ENCODE data around the gene GOLT1A.

The GOLT1A gene

DNA sequence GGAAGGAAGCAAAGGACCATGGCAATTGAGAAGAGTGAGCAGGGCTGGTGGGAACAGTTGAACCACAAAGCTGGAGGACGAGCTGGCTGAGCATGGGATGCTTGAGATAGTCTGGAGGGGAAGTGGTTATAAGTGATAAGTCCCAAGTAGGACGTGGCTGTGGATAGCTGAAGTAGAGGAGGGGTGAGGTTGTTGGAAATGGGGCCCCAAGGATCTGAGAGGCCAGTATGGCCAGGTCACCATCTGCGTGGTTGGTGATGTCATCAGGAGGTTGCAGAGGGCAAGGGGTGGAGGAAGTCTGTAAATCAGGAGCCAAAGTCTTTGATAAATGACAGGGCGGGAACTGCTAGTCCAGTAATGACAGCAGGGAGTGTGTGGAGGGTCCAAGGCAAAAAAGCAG is 36.7 kb downstream of the GOLT1A start:
- Histone ChIP-seq H3K27me3 (ENCODE audit: low read length) (no peaks in the 10 kb centered on the region), H3K9ac (ENCODE audit: low read length) (no peak overlapping the region), H3K9me2 (replicated peaks; ENCODE audit: insufficient read depth, low read length) (no peaks in the 10 kb centered on the region), H2AFZ (ENCODE audit: low read depth, low read length, severe bottlenecking) (no peak overlapping the region), H4K20me1 (ENCODE audit: low read depth, low read length) (no peaks in the 10 kb centered on the region), H3K9me3 (ENCODE audit: insufficient read depth, low read length) (no peaks in the 10 kb centered on the region), H3F3A (ENCODE audit: insufficient read depth) (no peaks in the 10 kb centered on the region), H3K27ac (ENCODE audit: low read depth, low read length) (no peak overlapping the region), H3K79me2 (ENCODE audit: insufficient read depth, low read length) (no peaks in the 10 kb centered on the region), H3K36me3 (ENCODE audit: low read length) (no peaks in the 10 kb centered on the region), H3K4me3 (ENCODE audit: insufficient read depth, low read length, poor library complexity, severe bottlenecking) (no peak overlapping the region), H3K4me2 (ENCODE audit: low read depth, low read length, poor library complexity, severe bottlenecking) (no peak overlapping the region)
- TF ChIP-seq, protein P1, sequence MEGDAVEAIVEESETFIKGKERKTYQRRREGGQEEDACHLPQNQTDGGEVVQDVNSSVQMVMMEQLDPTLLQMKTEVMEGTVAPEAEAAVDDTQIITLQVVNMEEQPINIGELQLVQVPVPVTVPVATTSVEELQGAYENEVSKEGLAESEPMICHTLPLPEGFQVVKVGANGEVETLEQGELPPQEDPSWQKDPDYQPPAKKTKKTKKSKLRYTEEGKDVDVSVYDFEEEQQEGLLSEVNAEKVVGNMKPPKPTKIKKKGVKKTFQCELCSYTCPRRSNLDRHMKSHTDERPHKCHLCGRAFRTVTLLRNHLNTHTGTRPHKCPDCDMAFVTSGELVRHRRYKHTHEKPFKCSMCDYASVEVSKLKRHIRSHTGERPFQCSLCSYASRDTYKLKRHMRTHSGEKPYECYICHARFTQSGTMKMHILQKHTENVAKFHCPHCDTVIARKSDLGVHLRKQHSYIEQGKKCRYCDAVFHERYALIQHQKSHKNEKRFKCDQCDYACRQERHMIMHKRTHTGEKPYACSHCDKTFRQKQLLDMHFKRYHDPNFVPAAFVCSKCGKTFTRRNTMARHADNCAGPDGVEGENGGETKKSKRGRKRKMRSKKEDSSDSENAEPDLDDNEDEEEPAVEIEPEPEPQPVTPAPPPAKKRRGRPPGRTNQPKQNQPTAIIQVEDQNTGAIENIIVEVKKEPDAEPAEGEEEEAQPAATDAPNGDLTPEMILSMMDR (IDR thresholded peaks at IDR 0.05; ENCODE audit: insufficient read depth, low read length, poor library complexity, severe bottlenecking), result no peak
- no peak for TF ChIP-seq EZH2phosphoT487 (conservative IDR thresholded peaks at IDR 0.05; ENCODE audit: low read length)

- Histone ChIP-seq H3K27me3 (ENCODE audit: low read length) (no peaks in the 10 kb centered on the region), H3K9me2 (replicated peaks; ENCODE audit: insufficient read depth, low read length) (no peaks in the 10 kb centered on the region), H4K20me1 (ENCODE audit: low read depth, low read length) (no peaks in the 10 kb centered on the region), H3K9me3 (ENCODE audit: insufficient read depth, low read length) (no peaks in the 10 kb centered on the region), H3K9ac (ENCODE audit: low read length) (no peak overlapping the region), H3K79me2 (ENCODE audit: insufficient read depth, low read length) (no peaks in the 10 kb centered on the region), H3K4me2 (ENCODE audit: low read depth, low read length, poor library complexity, severe bottlenecking) (no peak overlapping the region), H2AFZ (ENCODE audit: low read depth, low read length, severe bottlenecking) (no peak overlapping the region), H3F3A (ENCODE audit: insufficient read depth) (no peaks in the 10 kb centered on the region), H3K27ac (ENCODE audit: low read depth, low read length) (no peak overlapping the region), H3K4me3 (ENCODE audit: insufficient read depth, low read length, poor library complexity, severe bottlenecking) (no peak overlapping the region), H3K36me3 (ENCODE audit: low read length) (no peaks in the 10 kb centered on the region)
- TF ChIP-seq, protein P1 (IDR thresholded peaks at IDR 0.05; ENCODE audit: insufficient read depth, low read length, poor library complexity, severe bottlenecking), result no peak
- no peak for TF ChIP-seq EZH2phosphoT487 (conservative IDR thresholded peaks at IDR 0.05; ENCODE audit: low read length)
Measured at GRCh38 chr1:204176049-204176448, 37.7 kb downstream of the GOLT1A start.

DNA sequence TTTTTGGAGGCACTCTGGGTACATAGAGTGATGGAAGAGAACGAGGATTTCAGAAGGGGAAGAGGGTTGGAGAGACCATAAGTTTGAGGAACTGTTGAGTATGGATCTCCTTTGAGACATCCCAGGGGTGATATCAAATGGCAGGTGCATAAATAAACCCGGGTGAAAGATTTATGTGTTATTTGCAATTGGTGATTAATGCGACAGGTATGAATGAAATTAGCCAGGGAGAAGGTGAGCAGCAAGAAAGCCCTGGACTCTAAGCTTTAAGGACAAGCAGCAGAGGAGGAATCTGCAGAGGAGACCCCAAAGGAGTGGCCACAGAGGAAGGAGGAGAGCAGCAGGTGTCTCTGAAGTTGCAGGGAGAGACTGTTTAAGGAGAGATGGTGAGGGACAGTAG is 38.8 kb downstream of the GOLT1A start:
- Histone ChIP-seq H3K9me3 (ENCODE audit: insufficient read depth, low read length) (peaks cover 10% of the 10 kb centered on the region; the same call in 1 of the 2 replicates), H3K36me3 (ENCODE audit: low read length) (no peaks in the 10 kb centered on the region), H3K9ac (ENCODE audit: low read length) (no peak overlapping the region), H3F3A (ENCODE audit: insufficient read depth) (no peaks in the 10 kb centered on the region), H3K4me3 (ENCODE audit: insufficient read depth, low read length, poor library complexity, severe bottlenecking) (no peak overlapping the region), H3K9me2 (replicated peaks; ENCODE audit: insufficient read depth, low read length) (no peaks in the 10 kb centered on the region), H3K79me2 (ENCODE audit: insufficient read depth, low read length) (no peaks in the 10 kb centered on the region), H2AFZ (ENCODE audit: low read depth, low read length, severe bottlenecking) (no peak overlapping the region), H3K4me2 (ENCODE audit: low read depth, low read length, poor library complexity, severe bottlenecking) (no peak overlapping the region), H4K20me1 (ENCODE audit: low read depth, low read length) (no peaks in the 10 kb centered on the region), H3K27ac (ENCODE audit: low read depth, low read length) (no peak overlapping the region), H3K27me3 (ENCODE audit: low read length) (no peaks in the 10 kb centered on the region)
- TF ChIP-seq, protein P1 (IDR thresholded peaks at IDR 0.05; ENCODE audit: insufficient read depth, low read length, poor library complexity, severe bottlenecking), result no peak
- TF ChIP-seq EZH2phosphoT487 (conservative IDR thresholded peaks at IDR 0.05; ENCODE audit: low read length), result no peak
